Activated T-cell treated with anti-CD3 and anti-CD28 coated beads, Interleukin-2, amount 50 U/mL, for 4 hours (primary cell): ENCODE results near the gene BABAM2. TPM values are rescaled to one million over a fixed set of nuclear protein-coding genes. Genes with fewer than 3 reads are reported as not detected.
"Not testable (repeated sequence)": the region's sequence is repeated elsewhere in the genome, so short reads cannot be mapped to it uniquely, and the experiment has no call there.

Source experiments
- ATAC-seq, 2 donors: fragments of 200-7000 bp; cut with Tn5 transposase; one replicate each; pipeline ENCODE4 v1.10.0; 2021
- DNase-seq: peaks from one replicate; pipeline ENCODE4 v3.0.0-alpha.2; 2020
- H3K27me3 Mint-ChIP-seq: one replicate; pipeline ENCODE4 v1.8.0; 2021; ENCODE audit warnings: low read depth, mixed read lengths
- H3K36me3 Mint-ChIP-seq: one replicate; pipeline ENCODE4 v1.8.0; 2022; ENCODE audit warnings: mixed read lengths; ENCODE audit not compliant: insufficient read depth
- H3K4me1 Mint-ChIP-seq: one replicate; pipeline ENCODE4 v1.8.0; 2021; ENCODE audit warnings: low read depth, mixed read lengths
- H3K4me3 Mint-ChIP-seq: one replicate; pipeline ENCODE4 v1.8.0; 2021; ENCODE audit warnings: mild to moderate bottlenecking, moderate library complexity, mixed read lengths
- H3K9me3 Mint-ChIP-seq: one replicate; pipeline ENCODE4 v1.8.0; 2021; ENCODE audit warnings: mixed read lengths
- total RNA-seq, 3 donors: library from RNA; stranded (reverse); gene quantifications; one replicate each; pipeline ENCODE4 v1.2.1, GENCODE V29; 2021

BABAM2 gene
- total RNA-seq, 3 donors from 2014 or later: 34.3 to 45.9 (median 35.6) TPM

DNA sequence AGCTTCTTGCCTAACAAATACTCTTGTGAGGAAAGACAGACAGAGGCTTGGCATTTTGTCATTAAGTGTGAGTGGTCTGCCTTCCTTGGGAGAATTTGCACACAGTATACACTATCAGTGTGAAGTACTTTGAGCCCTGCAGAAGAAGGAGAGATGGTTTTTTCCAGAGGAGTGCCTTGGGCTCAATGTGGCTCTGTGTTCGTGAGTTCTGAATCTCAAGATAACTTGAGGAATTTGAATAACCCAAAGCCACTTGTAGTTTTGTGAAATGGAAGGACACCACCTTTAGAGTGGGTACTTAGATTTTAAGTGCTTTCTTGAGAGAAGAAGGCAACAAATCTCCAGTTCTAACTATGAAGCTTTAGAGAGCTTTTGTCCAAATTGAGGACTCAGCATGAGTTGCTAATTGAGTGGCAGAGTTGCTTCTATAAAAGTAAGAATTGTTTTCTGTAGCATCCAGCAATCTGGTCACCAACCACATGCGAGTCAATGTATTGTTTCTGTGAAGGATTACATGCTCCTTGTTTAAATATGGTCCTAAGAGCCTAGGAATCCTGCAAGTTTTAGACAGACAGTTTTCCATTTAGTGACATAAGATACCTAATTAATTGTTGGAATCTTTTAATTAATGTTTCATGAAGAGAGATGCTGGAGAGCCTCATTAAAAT is 68.3 kb downstream of the BABAM2 start:
- Mint-ChIP-seq H3K4me1 (peaks cover 72% of the 10 kb centered on the region), H3K27me3 (no peaks in the 10 kb centered on the region), H3K4me3 (no peak overlapping the region), H3K9me3 (no peaks in the 10 kb centered on the region), H3K36me3 (peaks cover 6% of the 10 kb centered on the region)
- DNase-seq (no peak), ATAC-seq (no peak)

DNA sequence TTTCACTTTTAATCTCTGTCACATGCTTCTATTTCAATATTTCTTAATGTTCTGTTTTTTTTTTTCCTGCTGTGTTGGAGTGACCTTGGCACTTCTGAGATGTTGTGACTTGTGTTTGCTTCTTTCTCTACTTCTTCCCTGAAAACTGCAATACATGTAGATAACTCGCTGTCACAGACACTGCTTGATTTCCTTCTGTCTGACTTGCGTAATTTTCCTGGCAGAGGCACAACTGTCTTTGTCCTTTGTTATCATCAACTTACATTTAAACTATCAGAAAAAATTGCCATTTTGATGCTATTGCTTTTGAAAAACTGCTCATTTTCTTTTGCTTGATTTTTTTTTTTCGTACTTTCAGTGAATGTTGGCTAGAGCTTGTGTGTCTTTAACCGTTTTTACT is 69.0 kb downstream of the BABAM2 start:
- no peaks in the 10 kb centered on the region for H3K9me3 Mint-ChIP-seq
- ATAC-seq (no peak), DNase-seq (no peak)
- H3K4me3 Mint-ChIP-seq: no peak overlapping the region
- H3K4me1 Mint-ChIP-seq: peaks cover 72% of the 10 kb centered on the region
- H3K27me3 Mint-ChIP-seq: no peaks in the 10 kb centered on the region
- peaks cover 6% of the 10 kb centered on the region for H3K36me3 Mint-ChIP-seq

DNA sequence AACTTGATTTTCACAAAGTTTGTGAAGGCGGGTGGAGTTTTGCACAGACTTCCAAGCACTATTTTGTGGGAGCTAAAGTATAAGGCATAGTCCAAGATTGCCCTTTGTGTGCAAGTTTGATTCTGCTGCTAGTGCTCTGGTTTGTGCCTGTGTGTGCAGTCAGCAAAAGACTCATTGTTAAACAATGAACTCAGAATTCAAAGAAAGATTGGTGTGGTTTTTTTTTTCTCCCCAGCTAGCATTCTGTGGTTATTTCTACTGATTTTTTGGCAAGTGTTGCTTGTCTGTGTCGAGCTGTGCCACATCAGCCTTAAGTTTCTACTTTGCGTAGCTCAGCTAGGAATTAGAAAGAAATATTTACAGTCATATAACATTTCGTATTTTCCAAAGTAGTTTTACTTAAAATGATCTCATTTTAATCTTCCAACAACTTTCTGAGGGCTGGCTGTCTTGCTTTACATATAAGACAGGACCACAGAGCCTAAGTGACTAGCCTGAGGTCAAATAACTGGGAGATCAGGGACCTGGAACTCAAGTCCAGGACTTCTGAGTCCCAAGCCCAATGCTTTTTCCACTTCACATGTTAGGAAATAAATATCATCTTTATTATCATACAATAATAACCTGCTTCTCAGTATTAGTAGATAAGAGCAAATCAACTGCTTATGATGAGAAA is 69.8 kb downstream of the BABAM2 start:
- peak overlapping the region; percentile 33 for H3K4me3 Mint-ChIP-seq
- no peaks in the 10 kb centered on the region for H3K27me3 Mint-ChIP-seq
- peaks cover 72% of the 10 kb centered on the region for H3K4me1 Mint-ChIP-seq
- DNase-seq (no peak), ATAC-seq (peak; percentile 80 to 81)
- H3K36me3 Mint-ChIP-seq: peaks cover 6% of the 10 kb centered on the region
- no peaks in the 10 kb centered on the region for H3K9me3 Mint-ChIP-seq

DNA sequence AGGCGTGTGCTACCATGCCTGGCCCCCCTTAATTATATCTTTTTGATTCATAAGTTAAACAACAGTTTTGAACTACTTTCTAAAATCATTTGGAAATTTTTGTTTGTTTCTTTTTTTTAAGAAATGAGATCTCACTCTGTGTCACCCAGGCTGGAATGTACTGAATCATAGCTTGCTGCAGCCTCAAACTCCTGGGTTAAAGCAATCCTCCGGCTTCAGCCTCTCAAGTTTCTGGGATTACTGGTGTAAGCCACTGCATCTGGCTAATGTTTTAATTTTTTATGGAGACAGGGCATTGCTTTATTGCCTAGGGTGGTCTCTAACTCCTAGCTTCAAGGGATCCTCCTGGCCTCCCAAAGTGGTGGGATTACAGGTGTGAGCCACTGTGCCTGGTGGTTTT is 71.5 kb downstream of the BABAM2 start:
- H3K4me1 Mint-ChIP-seq: peaks cover 75% of the 10 kb centered on the region
- H3K36me3 Mint-ChIP-seq: peaks cover 8% of the 10 kb centered on the region
- no peak for ATAC-seq
- no peak overlapping the region for H3K4me3 Mint-ChIP-seq
- H3K9me3 Mint-ChIP-seq: no peaks in the 10 kb centered on the region
- DNase-seq: no peak
- H3K27me3 Mint-ChIP-seq: no peaks in the 10 kb centered on the region

DNA sequence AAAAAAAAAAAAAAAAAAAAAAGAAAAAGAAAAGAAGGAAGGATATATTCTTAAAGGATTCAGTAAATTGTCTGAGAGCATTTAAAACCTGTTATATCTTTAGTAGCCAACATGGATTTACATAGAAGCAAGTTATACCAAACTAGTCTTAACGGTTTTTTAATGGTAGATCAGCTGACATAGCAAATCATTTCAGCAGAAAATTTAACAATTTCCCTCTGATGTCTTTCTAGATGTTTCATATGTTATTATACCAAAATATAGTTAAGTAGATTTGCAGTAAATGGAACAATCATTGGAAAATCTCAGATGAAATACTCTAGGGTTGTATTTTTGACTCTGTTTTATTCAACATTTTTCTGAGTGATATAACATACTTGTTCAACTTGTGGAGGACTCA is 72.9 kb downstream of the BABAM2 start:
- Mint-ChIP-seq H3K36me3 (peaks cover 16% of the 10 kb centered on the region), H3K27me3 (no peaks in the 10 kb centered on the region), H3K4me1 (peaks cover 70% of the 10 kb centered on the region), H3K9me3 (peaks cover 8% of the 10 kb centered on the region), H3K4me3 (no peak overlapping the region)
- ATAC-seq: no peak
- no peak for DNase-seq

DNA sequence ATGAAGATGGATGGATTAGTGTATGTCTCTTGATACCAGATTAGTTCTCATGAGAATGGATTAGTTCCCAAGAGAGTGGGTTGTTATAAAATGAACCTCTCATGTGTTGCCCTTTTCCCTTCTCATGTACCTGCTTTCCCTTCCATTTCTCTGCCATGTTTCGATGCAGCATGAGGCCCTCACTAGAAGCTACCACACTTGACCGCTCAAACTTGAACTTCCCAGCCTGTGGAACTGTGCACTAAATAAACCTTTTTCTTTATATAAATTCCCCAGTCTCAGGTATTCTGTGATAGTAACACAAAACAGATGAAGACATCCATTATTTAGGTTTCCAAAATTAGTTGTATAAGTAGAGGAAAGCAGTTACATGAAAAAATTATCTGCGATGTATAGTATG is 73.5 kb downstream of the BABAM2 start:
- DNase-seq: no peak
- no peaks in the 10 kb centered on the region for H3K27me3 Mint-ChIP-seq
- ATAC-seq: no peak
- H3K4me3 Mint-ChIP-seq: no peak overlapping the region
- H3K4me1 Mint-ChIP-seq: peaks cover 68% of the 10 kb centered on the region
- H3K9me3 Mint-ChIP-seq: peaks cover 13% of the 10 kb centered on the region
- peaks cover 19% of the 10 kb centered on the region for H3K36me3 Mint-ChIP-seq

DNA sequence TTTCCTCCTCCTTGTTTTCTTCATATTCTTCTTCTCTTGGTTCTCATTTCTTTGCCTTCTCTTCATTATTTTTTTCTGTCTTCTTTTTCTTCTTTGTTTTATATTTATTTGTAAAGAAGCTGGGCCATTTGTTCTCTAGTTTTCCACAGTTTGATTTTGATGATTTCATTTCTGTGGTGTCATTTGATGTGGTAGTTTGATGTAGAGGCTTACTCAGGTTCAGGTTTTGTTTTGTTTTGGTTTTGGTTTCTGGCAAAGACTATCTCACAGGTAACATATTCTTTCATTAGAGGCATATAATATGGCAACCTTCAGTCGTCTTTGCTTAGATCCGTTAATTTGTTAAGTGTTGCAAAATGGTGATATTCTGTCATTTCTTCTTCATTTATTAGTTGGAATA is 75.3 kb downstream of the BABAM2 start:
- no peaks in the 10 kb centered on the region for H3K27me3 Mint-ChIP-seq
- H3K4me3 Mint-ChIP-seq: peak overlapping the region; percentile 19
- no peak for DNase-seq
- H3K36me3 Mint-ChIP-seq: peaks cover 25% of the 10 kb centered on the region
- H3K9me3 Mint-ChIP-seq: peaks cover 17% of the 10 kb centered on the region
- H3K4me1 Mint-ChIP-seq: peaks cover 59% of the 10 kb centered on the region
- ATAC-seq: peak; percentile 89 to 98

DNA sequence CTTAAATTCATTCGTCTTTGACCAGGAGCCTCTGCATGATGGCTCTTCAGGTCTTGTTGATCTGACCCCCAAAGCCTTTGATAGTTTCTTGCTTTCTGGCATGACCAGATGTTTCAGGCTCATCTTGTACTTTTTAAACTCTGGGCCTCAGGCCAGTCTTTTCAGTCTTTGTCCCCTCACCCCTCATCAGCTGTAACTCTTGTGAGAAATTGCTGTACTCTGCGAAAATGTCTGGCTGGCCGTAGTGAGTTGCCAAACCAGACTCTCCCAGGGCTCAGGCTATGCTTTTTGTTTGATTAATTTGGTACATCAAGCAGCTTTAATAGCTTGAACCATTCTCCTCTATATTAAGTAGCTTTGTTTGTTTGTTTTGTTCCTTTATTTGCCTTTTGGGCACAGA is 75.9 kb downstream of the BABAM2 start:
- Mint-ChIP-seq H3K4me1 (peaks cover 56% of the 10 kb centered on the region), H3K4me3 (no peak overlapping the region)
- DNase-seq: no peak

DNA sequence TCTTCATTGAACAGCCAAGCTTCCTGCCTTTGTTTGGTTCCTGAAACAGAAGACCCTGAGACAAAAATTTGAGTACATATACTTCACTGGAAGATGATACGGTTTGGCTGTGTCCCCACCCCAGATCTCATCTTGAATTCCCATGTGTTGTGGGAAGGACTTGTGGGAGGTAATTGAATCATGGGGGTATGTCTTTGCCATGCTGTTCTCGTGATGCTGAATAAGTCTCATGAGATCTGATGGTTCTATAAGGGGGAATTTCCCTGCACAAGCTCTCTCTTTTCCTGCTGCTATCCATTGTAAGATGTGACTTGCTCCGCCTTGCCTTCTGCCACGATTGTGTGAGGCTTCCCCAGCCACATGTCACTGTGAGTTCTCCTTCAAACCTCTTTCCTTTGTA is 76.5 kb downstream of the BABAM2 start:
- DNase-seq (no peak), ATAC-seq (no peak)
- Mint-ChIP-seq H3K4me3 (no peak overlapping the region), H3K4me1 (peaks cover 55% of the 10 kb centered on the region), H3K9me3 (peaks cover 17% of the 10 kb centered on the region), H3K27me3 (no peaks in the 10 kb centered on the region), H3K36me3 (peaks cover 25% of the 10 kb centered on the region)

More for the DNA sequence above, 75.9 kb downstream of the BABAM2 start:
- peaks cover 17% of the 10 kb centered on the region for H3K9me3 Mint-ChIP-seq
- H3K36me3 Mint-ChIP-seq: peaks cover 25% of the 10 kb centered on the region
- H3K27me3 Mint-ChIP-seq: no peaks in the 10 kb centered on the region
- no peak for ATAC-seq

DNA sequence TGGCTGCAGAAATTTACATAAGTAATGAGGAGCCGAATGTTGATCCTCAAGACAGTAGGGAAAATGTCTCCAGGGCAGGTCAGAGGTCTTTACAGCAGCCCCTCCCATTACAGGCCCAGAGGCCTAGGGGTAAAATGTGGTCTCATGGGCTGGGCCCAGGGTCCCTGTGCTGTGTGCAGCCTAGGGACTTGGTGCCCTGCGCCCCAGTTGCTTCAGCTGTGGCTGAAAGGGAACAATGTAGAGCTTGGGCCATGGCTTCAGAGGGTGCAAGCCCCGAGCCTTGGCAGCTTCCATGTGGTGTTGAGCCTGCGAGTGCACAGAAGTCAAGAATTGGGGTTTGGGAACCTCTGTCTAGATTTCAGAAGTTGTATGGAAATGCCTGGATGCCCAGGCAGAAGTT is 77.5 kb downstream of the BABAM2 start:
- Mint-ChIP-seq H3K36me3 (peaks cover 23% of the 10 kb centered on the region), H3K9me3 (peaks cover 17% of the 10 kb centered on the region), H3K4me1 (peaks cover 52% of the 10 kb centered on the region)
- not testable (repeated sequence) for DNase-seq, ATAC-seq, H3K4me3 Mint-ChIP-seq, H3K27me3 Mint-ChIP-seq

DNA sequence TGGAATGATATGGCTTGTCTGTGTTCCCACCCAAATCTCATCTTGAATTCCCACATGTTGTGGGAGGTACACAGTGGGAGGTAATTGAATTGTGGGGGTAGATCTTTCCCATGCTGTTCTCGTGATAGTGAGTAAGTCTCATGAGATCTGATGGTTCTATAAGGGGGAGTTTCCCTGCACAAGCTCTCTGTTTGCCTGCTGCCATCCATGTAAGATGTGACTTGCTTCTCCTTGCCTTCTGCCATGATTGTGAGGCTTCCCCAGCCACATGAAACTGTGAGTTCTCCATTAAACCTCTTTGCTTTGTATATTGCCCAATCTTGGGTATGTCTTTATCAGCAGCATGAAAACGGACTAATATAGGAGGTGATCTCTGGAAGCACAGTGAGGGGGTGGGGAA is 78.4 kb downstream of the BABAM2 start:
- not testable (repeated sequence) for H3K27me3 Mint-ChIP-seq, H3K4me3 Mint-ChIP-seq, DNase-seq, ATAC-seq
- Mint-ChIP-seq H3K9me3 (peaks cover 17% of the 10 kb centered on the region), H3K4me1 (peaks cover 50% of the 10 kb centered on the region), H3K36me3 (peaks cover 23% of the 10 kb centered on the region)

DNA sequence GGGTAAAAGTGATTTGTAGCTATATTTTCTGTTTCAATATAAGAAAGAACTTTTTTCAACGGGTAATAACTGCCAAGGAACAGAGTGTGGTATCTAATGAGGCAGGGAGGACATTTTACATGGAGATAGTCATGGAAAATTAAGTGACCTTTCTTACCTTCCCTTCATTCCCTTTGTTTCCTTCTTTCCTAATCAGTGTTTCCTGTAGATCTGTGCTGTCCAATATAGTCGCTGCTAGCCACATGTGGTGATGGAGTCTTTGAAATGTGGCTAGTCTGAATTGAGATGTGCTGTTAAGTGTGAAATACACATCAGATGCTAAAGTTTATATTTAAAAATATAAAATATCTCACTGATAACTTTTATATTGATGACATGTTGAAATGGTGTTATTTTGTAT is 81.8 kb downstream of the BABAM2 start:
- peaks cover 15% of the 10 kb centered on the region for H3K9me3 Mint-ChIP-seq
- H3K4me3 Mint-ChIP-seq: no peak overlapping the region

DNA sequence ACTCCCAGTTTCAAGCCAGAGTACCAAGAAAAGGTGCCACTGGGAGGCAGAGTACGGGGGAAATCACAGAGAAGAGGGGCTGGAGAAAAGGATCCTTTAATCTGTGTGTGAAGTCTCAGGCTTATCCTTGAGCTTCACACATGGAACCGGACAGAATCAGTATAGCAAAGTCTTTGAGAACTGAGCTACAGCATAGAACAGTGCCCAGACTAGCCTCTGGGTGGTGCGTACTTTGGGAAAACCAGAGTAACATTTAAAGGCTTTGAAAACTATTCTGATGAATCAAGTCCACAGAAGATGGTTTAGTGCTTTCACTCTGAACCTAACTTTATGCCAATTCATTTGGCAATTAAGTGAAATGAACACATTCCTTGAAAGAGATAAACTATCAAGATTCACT is 83.1 kb downstream of the BABAM2 start:
- Mint-ChIP-seq H3K9me3 (peaks cover 8% of the 10 kb centered on the region), H3K27me3 (no peaks in the 10 kb centered on the region), H3K36me3 (peaks cover 14% of the 10 kb centered on the region), H3K4me3 (no peak overlapping the region), H3K4me1 (peaks cover 29% of the 10 kb centered on the region)
- ATAC-seq: no peak
- DNase-seq: no peak

More for the DNA sequence above, 81.8 kb downstream of the BABAM2 start:
- H3K4me1 Mint-ChIP-seq: peaks cover 21% of the 10 kb centered on the region
- H3K36me3 Mint-ChIP-seq: peaks cover 21% of the 10 kb centered on the region
- ATAC-seq (no peak), DNase-seq (no peak)
- H3K27me3 Mint-ChIP-seq: no peaks in the 10 kb centered on the region

DNA sequence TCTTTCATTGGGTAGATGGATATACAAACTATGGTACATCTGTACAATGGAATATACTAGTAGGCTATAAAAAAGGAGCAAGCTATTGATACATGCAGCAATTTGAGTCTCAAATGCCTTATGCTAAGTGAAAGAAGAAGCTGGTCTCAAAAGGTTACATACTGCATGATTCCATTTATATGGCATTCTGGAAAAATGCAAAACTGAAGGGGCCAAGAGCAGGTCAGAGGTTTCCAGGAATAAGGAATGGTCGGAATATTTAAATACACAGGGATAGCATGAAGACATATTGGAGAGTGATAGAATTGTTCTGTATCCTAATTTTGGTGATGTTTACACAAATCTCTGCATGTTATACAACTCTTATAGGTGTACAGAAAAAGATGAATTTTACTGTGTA is 85.8 kb downstream of the BABAM2 start:
- no peaks in the 10 kb centered on the region for H3K9me3 Mint-ChIP-seq
- DNase-seq (no peak), ATAC-seq (no peak)
- H3K4me3 Mint-ChIP-seq: no peak overlapping the region
- peaks cover 2% of the 10 kb centered on the region for H3K36me3 Mint-ChIP-seq
- H3K4me1 Mint-ChIP-seq: peaks cover 26% of the 10 kb centered on the region
- no peaks in the 10 kb centered on the region for H3K27me3 Mint-ChIP-seq

DNA sequence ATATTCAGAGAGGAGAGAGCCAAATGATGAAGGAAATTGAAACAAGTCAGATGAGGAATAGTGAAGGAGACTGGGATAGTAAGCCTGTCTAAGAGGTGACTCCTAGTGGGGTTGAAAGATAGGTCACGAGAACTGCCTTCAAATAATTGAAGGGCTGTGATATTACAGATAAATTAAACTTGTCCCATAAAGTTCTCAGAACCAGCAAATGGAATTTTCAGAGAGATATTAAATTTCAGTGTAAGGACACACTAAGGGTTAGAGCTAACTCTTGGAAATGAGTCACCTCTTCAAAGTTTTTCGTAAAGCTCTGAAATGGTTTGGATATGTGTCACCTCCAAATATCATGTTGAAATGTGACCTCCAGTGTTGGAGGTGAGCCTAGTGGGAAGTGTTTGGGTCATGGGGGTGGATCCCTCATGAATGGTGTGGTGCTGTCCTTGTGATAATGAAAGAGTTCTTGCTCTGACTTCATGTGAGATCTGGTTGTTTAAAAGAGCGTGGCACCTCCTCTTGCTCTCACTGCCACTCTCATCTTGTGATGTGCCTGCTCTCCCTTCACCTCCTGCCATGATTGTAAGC is 87.3 kb downstream of the BABAM2 start:
- H3K36me3 Mint-ChIP-seq: peaks cover 2% of the 10 kb centered on the region
- no peak for DNase-seq
- ATAC-seq: peak; percentile 87 to 93

More for the DNA sequence above, 87.3 kb downstream of the BABAM2 start:
- peaks cover 26% of the 10 kb centered on the region for H3K4me1 Mint-ChIP-seq
- H3K9me3 Mint-ChIP-seq: peaks cover 3% of the 10 kb centered on the region
- no peak overlapping the region for H3K4me3 Mint-ChIP-seq
- H3K27me3 Mint-ChIP-seq: no peaks in the 10 kb centered on the region
